Testis (tissue), 2 donors: ENCODE results near the gene LRRC47.

Experiments used
- CTCF ChIP-seq, 3 experiments: fragments of 450-650 bp in 2 of 3; fragments of 200-600 bp in 1 of 3; sonication (generic) in 1 of 3; IDR thresholded peaks; one replicate each; pipeline ENCODE4 v1.5.1; 2016 to 2019; ENCODE audit warnings: antibody characterized with exemption in 3 of 3, mild to moderate bottlenecking in 2 of 3, moderate library complexity in 1 of 3
- POLR2A ChIP-seq: fragments of 450-650 bp; IDR thresholded peaks from one replicate; pipeline ENCODE4 v1.6.1; 2017; ENCODE audit warnings: antibody characterized with exemption, mild to moderate bottlenecking, moderate library complexity

- TF ChIP-seq CTCF (IDR thresholded peaks at IDR 0.05) (no peak), POLR2A (no peak)
These were observed 21.9 kb downstream of the LRRC47 start for GRCh38 chr1:3774276-3774945.
